ENCODE measurements around the gene RIPPLY2.
"Not testable (repeated sequence)": the region's sequence is repeated elsewhere in the genome, so short reads cannot be mapped to it uniquely, and the experiment has no call there.

Gene RIPPLY2

DNA sequence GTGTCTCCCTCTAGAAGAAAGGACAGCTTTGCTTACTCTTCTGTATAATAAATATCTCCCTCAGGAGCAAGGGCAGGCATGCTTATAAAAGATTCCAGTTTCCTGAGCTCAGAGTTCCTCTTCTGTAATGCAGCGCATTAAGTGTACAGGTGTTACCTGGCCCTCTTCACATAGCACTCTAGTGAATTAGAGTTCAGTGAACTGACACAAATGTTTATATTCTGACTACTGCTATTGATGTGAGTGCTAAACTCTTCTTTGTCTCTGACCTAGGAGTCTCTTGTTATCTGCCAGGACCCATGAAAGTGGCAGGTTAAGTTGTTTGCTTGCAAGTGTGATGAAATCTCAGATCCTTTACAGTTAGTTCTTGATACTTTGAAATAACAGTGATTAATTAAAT, 39.9 kb downstream of the RIPPLY2 start:
- H3K27ac ChIP-seq (ENCODE audit: insufficient read depth in 1 of 2, low read depth in 1 of 2, low read length in 2 of 2, poor library complexity in 1 of 2, severe bottlenecking in 2 of 2) = no peak overlapping the region
- DNase-seq = no peak
- no peaks in the 10 kb centered on the region for H3K4me1 ChIP-seq (ENCODE audit: control extremely low read depth in 1 of 4, control insufficient read depth in 4 of 4, insufficient read depth in 4 of 4, low read length in 3 of 4)
- ChIA-PET CTCF (no interaction called here), POLR2A (no interaction called here)
- 86% methylated on average over 1 of the region's 1 CpG for WGBS (ENCODE audit: insufficient coverage)
- peaks cover 0 to 16% (median 4%) of the 10 kb centered on the region in 5 experiments for H3K9me3 ChIP-seq (ENCODE audit: control extremely low read depth in 1 of 5, control insufficient read depth in 4 of 5, insufficient read depth in 2 of 5, low read depth in 1 of 5, low read length in 4 of 5)
- no peaks in the 10 kb centered on the region for H3K27me3 ChIP-seq (replicated peaks in 2 of 5; ENCODE audit: control insufficient read depth in 4 of 5, insufficient read depth in 5 of 5, low read length in 4 of 5)
- H3K36me3 ChIP-seq (ENCODE audit: control insufficient read depth in 4 of 4, insufficient read depth in 4 of 4, low read length in 3 of 4) = peaks cover 3 to 19% (median 7%) of the 10 kb centered on the region in 4 experiments
- no peak overlapping the region for H3K4me3 ChIP-seq (ENCODE audit: control insufficient read depth in 1 of 7, extremely low read depth in 1 of 7, insufficient read depth in 4 of 7, low read depth in 2 of 7, low read length in 6 of 7)

DNA sequence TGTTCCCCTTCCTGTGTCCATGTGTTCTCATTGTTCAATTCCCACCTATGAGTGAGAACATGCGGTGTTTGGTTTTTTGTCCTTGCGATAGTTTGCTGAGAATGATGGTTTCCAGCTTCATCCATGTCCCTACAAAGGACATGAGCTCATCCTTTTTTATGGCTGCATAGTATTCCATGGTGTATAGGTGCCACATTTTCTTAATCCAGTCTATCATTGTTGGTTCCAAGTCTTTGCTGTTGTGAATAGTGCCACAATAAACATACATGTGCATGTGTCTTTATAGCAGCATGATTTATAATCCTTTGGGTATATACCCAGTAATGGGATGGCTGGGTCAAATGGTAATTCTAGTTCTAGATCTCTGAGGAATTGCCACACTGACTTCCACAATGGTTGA, 43.9 kb downstream of the RIPPLY2 start:
- CTCF ChIA-PET; H3K4me1 ChIP-seq (ENCODE audit: control extremely low read depth in 1 of 4, control insufficient read depth in 4 of 4, insufficient read depth in 4 of 4, low read length in 3 of 4); DNase-seq; H3K36me3 ChIP-seq (ENCODE audit: control insufficient read depth in 4 of 4, insufficient read depth in 4 of 4, low read length in 3 of 4); H3K4me3 ChIP-seq (ENCODE audit: control insufficient read depth in 1 of 7, extremely low read depth in 1 of 7, insufficient read depth in 4 of 7, low read depth in 2 of 7, low read length in 6 of 7); H3K27ac ChIP-seq (ENCODE audit: insufficient read depth in 1 of 2, low read depth in 1 of 2, low read length in 2 of 2, poor library complexity in 1 of 2, severe bottlenecking in 2 of 2); POLR2A ChIA-PET; H3K27me3 ChIP-seq (replicated peaks in 2 of 5; ENCODE audit: control insufficient read depth in 4 of 5, insufficient read depth in 5 of 5, low read length in 4 of 5): not testable (repeated sequence)
- H3K9me3 ChIP-seq (ENCODE audit: control extremely low read depth in 1 of 5, control insufficient read depth in 4 of 5, insufficient read depth in 2 of 5, low read depth in 1 of 5, low read length in 4 of 5) = peaks cover 0 to 10% (median 0%) of the 10 kb centered on the region in 5 experiments
- WGBS (ENCODE audit: insufficient coverage) = no CpG with 5 or more reads among the region's 2 CpGs

DNA sequence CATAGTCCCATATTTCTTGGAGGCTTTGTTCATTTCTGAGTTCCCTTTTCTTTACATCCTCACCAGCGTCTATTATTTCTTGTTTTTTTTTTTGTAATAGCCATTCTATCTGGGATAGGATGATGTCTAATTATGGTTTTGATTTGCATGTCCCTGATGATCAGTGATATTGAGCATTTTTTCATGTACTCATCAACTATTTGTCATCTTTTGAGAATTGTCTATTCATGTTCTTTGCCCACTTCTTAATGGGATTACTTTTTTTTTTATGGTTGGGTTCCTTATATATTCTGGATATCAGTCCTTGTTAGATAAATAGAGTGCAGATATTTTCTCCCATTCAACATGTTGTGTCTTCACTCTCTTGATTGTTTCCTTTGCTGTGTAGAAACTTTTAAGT, 48.5 kb downstream of the RIPPLY2 start:
- no CpG with 5 or more reads among the region's 1 CpG for WGBS (ENCODE audit: insufficient coverage)

DNA sequence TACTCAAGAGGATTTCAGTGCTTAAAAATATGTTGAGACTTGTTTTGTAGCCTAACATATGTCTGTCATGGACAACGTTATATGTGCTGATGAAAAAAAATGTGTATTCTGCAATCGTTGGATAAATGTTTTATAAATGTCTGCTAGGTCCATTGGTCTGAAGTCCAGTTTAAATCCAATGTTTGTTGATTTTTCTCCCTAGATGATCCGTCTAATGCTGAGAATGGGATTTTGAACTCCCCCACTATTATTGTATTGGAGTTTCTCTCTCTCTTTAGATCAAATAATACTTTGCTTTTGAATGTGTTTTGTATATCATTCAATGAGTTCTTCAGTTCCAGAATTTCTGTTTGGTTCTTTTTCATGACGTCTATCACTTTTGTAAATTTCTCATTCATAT, 51.2 kb downstream of the RIPPLY2 start:
- Histone ChIP-seq H3K27me3 (replicated peaks in 2 of 5; ENCODE audit: control insufficient read depth in 4 of 5, insufficient read depth in 5 of 5, low read length in 4 of 5) (no peaks in the 10 kb centered on the region), H3K4me3 (ENCODE audit: control insufficient read depth in 1 of 7, extremely low read depth in 1 of 7, insufficient read depth in 4 of 7, low read depth in 2 of 7, low read length in 6 of 7) (no peak overlapping the region), H3K36me3 (ENCODE audit: control insufficient read depth in 4 of 4, insufficient read depth in 4 of 4, low read length in 3 of 4) (peaks cover 0 to 4% (median 2%) of the 10 kb centered on the region in 4 experiments), H3K27ac (ENCODE audit: insufficient read depth in 1 of 2, low read depth in 1 of 2, low read length in 2 of 2, poor library complexity in 1 of 2, severe bottlenecking in 2 of 2) (no peak overlapping the region), H3K4me1 (ENCODE audit: control extremely low read depth in 1 of 4, control insufficient read depth in 4 of 4, insufficient read depth in 4 of 4, low read length in 3 of 4) (no peaks in the 10 kb centered on the region), H3K9me3 (ENCODE audit: control extremely low read depth in 1 of 5, control insufficient read depth in 4 of 5, insufficient read depth in 2 of 5, low read depth in 1 of 5, low read length in 4 of 5) (peaks cover 0 to 22% (median 0%) of the 10 kb centered on the region in 5 experiments)
- 100% methylated on average over 1 of the region's 4 CpGs for WGBS (ENCODE audit: insufficient coverage)
- POLR2A ChIA-PET = no interaction called here
- no peak for DNase-seq
- CTCF ChIA-PET = no interaction called here

More for the DNA sequence above, 48.5 kb downstream of the RIPPLY2 start:
- CTCF ChIA-PET = no interaction called here
- no peak for DNase-seq
- Histone ChIP-seq H3K4me1 (ENCODE audit: control extremely low read depth in 1 of 4, control insufficient read depth in 4 of 4, insufficient read depth in 4 of 4, low read length in 3 of 4) (no peaks in the 10 kb centered on the region), H3K36me3 (ENCODE audit: control insufficient read depth in 4 of 4, insufficient read depth in 4 of 4, low read length in 3 of 4) (peaks cover 0 to 1% (median 0%) of the 10 kb centered on the region in 4 experiments), H3K9me3 (ENCODE audit: control extremely low read depth in 1 of 5, control insufficient read depth in 4 of 5, insufficient read depth in 2 of 5, low read depth in 1 of 5, low read length in 4 of 5) (peaks cover 0 to 22% (median 0%) of the 10 kb centered on the region in 5 experiments), H3K4me3 (ENCODE audit: control insufficient read depth in 1 of 7, extremely low read depth in 1 of 7, insufficient read depth in 4 of 7, low read depth in 2 of 7, low read length in 6 of 7) (no peak overlapping the region), H3K27ac (ENCODE audit: insufficient read depth in 1 of 2, low read depth in 1 of 2, low read length in 2 of 2, poor library complexity in 1 of 2, severe bottlenecking in 2 of 2) (no peak overlapping the region), H3K27me3 (replicated peaks in 2 of 5; ENCODE audit: control insufficient read depth in 4 of 5, insufficient read depth in 5 of 5, low read length in 4 of 5) (no peaks in the 10 kb centered on the region)
- POLR2A ChIA-PET = no interaction called here

DNA sequence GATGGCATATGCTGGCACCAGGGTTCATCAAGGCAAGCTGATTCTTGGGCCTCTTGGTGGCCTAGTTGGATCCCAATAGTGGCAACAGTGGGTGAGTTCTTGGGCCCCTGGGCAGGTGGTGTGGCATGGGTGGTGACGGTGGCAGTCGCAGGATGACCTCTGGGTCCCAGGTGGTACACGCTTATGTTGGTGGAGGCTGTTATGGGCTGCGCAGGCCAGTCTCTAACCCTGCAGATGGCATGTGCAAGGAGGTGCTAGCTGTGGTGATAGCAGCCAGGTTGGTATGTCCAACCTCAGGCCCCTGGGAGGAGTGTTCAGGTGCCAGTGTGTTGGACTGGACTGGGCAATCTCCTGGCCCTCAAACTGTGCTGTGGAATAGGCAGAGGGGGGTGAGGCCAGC, 52.5 kb downstream of the RIPPLY2 start:
- peaks cover 0 to 22% (median 0%) of the 10 kb centered on the region in 5 experiments for H3K9me3 ChIP-seq (ENCODE audit: control extremely low read depth in 1 of 5, control insufficient read depth in 4 of 5, insufficient read depth in 2 of 5, low read depth in 1 of 5, low read length in 4 of 5)
- no peak overlapping the region for H3K4me3 ChIP-seq (ENCODE audit: control insufficient read depth in 1 of 7, extremely low read depth in 1 of 7, insufficient read depth in 4 of 7, low read depth in 2 of 7, low read length in 6 of 7)
- ChIA-PET CTCF (no interaction called here), POLR2A (no interaction called here)
- H3K4me1 ChIP-seq (ENCODE audit: control extremely low read depth in 1 of 4, control insufficient read depth in 4 of 4, insufficient read depth in 4 of 4, low read length in 3 of 4) = no peaks in the 10 kb centered on the region
- 100% methylated on average over 3 of the region's 4 CpGs for WGBS (ENCODE audit: insufficient coverage)
- H3K36me3 ChIP-seq (ENCODE audit: control insufficient read depth in 4 of 4, insufficient read depth in 4 of 4, low read length in 3 of 4) = peaks cover 0 to 11% (median 9%) of the 10 kb centered on the region in 4 experiments
- H3K27ac ChIP-seq (ENCODE audit: insufficient read depth in 1 of 2, low read depth in 1 of 2, low read length in 2 of 2, poor library complexity in 1 of 2, severe bottlenecking in 2 of 2) = no peak overlapping the region
- no peak for DNase-seq
- no peaks in the 10 kb centered on the region for H3K27me3 ChIP-seq (replicated peaks in 2 of 5; ENCODE audit: control insufficient read depth in 4 of 5, insufficient read depth in 5 of 5, low read length in 4 of 5)
